ENCODE measurements around the gene CXXC1. TPM values are rescaled to one million over a fixed set of nuclear protein-coding genes. Genes with fewer than 3 reads are reported as not detected.

CXXC1 gene
- total and polyA plus RNA-seq, 4 donors: 39.2 to 77.5 (median 70.4) TPM

- Histone ChIP-seq H3K9ac (ENCODE audit: insufficient read depth in 1 of 2, low read length in 2 of 2) (no peak overlapping the region), H3K36me3 (ENCODE audit: control insufficient read depth in 4 of 4, insufficient read depth in 4 of 4, low read length in 4 of 4) (no peaks in the 10 kb centered on the region), H3K9me3 (ENCODE audit: control insufficient read depth in 4 of 4, insufficient read depth in 3 of 4, low read length in 3 of 4) (peaks cover 0 to 9% (median 0%) of the 10 kb centered on the region in 4 donors), H3K27me3 (ENCODE audit: control insufficient read depth in 3 of 3, insufficient read depth in 3 of 3, low read length in 2 of 3) (peaks cover 0 to 18% (median 17%) of the 10 kb centered on the region in 3 donors), H3K4me1 (ENCODE audit: control insufficient read depth in 5 of 5, insufficient read depth in 5 of 5, low read length in 5 of 5) (peaks cover 0 to 3% (median 0%) of the 10 kb centered on the region in 5 donors), H3K4me3 (no peak overlapping the region), H3K27ac (ENCODE audit: low read depth in 1 of 2, low read length in 1 of 2) (no peak overlapping the region)
- TF ChIP-seq CTCF (IDR thresholded peaks at IDR 0.05; ENCODE audit: control extremely low read depth, extremely low read depth): no peak
- WGBS, 2 donors: 57 to 62% methylated on average over 5 of the region's 5 CpGs
- ATAC-seq (ENCODE audit: insufficient read depth, low FRiP score): no peak
- no peak for DNase-seq
Observed at GRCh38 chr18:50301074-50301473, 13.6 kb upstream of the CXXC1 start.

- Histone ChIP-seq H3K4me3 (no peak overlapping the region), H3K27me3 (ENCODE audit: control insufficient read depth in 3 of 3, insufficient read depth in 3 of 3, low read length in 2 of 3) (peaks cover 0 to 18% (median 17%) of the 10 kb centered on the region in 3 donors)
- TF ChIP-seq CTCF (IDR thresholded peaks at IDR 0.05; ENCODE audit: control extremely low read depth, extremely low read depth): no peak
Observed at GRCh38 chr18:50299626-50300388, 12.3 kb upstream of the CXXC1 start.

GRCh38 chr18:50298443-50299284 is 11.2 kb upstream of the CXXC1 start:
- no peak overlapping the region for H3K4me3 ChIP-seq
- H3K9ac ChIP-seq (ENCODE audit: insufficient read depth in 1 of 2, low read length in 2 of 2): no peak overlapping the region
- 23 to 26% methylated on average over 44 to 49 of the region's 49 CpGs for WGBS, 2 donors
- peaks cover 0 to 18% (median 17%) of the 10 kb centered on the region in 3 donors for H3K27me3 ChIP-seq (ENCODE audit: control insufficient read depth in 3 of 3, insufficient read depth in 3 of 3, low read length in 2 of 3)
- no peak overlapping the region for H3K27ac ChIP-seq (ENCODE audit: low read depth in 1 of 2, low read length in 1 of 2)
- peaks cover 0 to 7% (median 0%) of the 10 kb centered on the region in 4 donors for H3K9me3 ChIP-seq (ENCODE audit: control insufficient read depth in 4 of 4, insufficient read depth in 3 of 4, low read length in 3 of 4)
- TF ChIP-seq CTCF (IDR thresholded peaks at IDR 0.05; ENCODE audit: control extremely low read depth, extremely low read depth): no peak
- peaks cover 0 to 3% (median 0%) of the 10 kb centered on the region in 5 donors for H3K4me1 ChIP-seq (ENCODE audit: control insufficient read depth in 5 of 5, insufficient read depth in 5 of 5, low read length in 5 of 5)
- H3K36me3 ChIP-seq (ENCODE audit: control insufficient read depth in 4 of 4, insufficient read depth in 4 of 4, low read length in 4 of 4): no peaks in the 10 kb centered on the region
- ATAC-seq (ENCODE audit: insufficient read depth, low FRiP score): no peak
- no peak for DNase-seq

More at GRCh38 chr18:50299626-50300388, 12.3 kb upstream of the CXXC1 start:
- 69 to 82% methylated on average over 7 of the region's 7 CpGs for WGBS, 2 donors
- Histone ChIP-seq H3K4me1 (ENCODE audit: control insufficient read depth in 5 of 5, insufficient read depth in 5 of 5, low read length in 5 of 5) (peaks cover 0 to 3% (median 0%) of the 10 kb centered on the region in 5 donors), H3K9ac (ENCODE audit: insufficient read depth in 1 of 2, low read length in 2 of 2) (no peak overlapping the region), H3K36me3 (ENCODE audit: control insufficient read depth in 4 of 4, insufficient read depth in 4 of 4, low read length in 4 of 4) (no peaks in the 10 kb centered on the region), H3K27ac (ENCODE audit: low read depth in 1 of 2, low read length in 1 of 2) (no peak overlapping the region), H3K9me3 (ENCODE audit: control insufficient read depth in 4 of 4, insufficient read depth in 3 of 4, low read length in 3 of 4) (peaks cover 0 to 9% (median 0%) of the 10 kb centered on the region in 4 donors)
- DNase-seq: no peak
- no peak for ATAC-seq (ENCODE audit: insufficient read depth, low FRiP score)
